ENCODE results near the gene CETP. TPM values are rescaled to one million over a fixed set of nuclear protein-coding genes. Genes with fewer than 3 reads are reported as not detected.

The CETP gene
- total and polyA plus RNA-seq, 12 donors = 1.2 to 7.9 (median 2.8) TPM

GRCh38 chr16:57019746-57020145, 58.0 kb downstream of the CETP start:
- no peaks in the 10 kb centered on the region for H3K4me1 ChIP-seq (replicated peaks in 1 of 2)
- 42 to 89% (median 88%) methylated on average over 2 of the region's 2 CpGs for WGBS, 4 donors
- peaks cover 0 to 14% of the 10 kb centered on the region in 2 donors for H3K36me3 ChIP-seq (replicated peaks in 1 of 2)
- intact Hi-C loops (cut with DNase I) = no loop called here
- no peaks in the 10 kb centered on the region for H3K9me3 ChIP-seq (replicated peaks in 1 of 3)
- no peak overlapping the region for H3K4me3 ChIP-seq
- no peaks in the 10 kb centered on the region for H3K27me3 ChIP-seq
- H3K27ac ChIP-seq = no peak overlapping the region
- no peak for DNase-seq
- no peak for TF ChIP-seq CTCF (IDR thresholded peaks at IDR 0.05)
- TF ChIP-seq POLR2A (IDR thresholded peaks at IDR 0.05) = no peak

- TF ChIP-seq POLR2A (IDR thresholded peaks at IDR 0.05) (no peak), CTCF (IDR thresholded peaks at IDR 0.05) (no peak)
- Histone ChIP-seq H3K36me3 (replicated peaks in 1 of 2) (peaks cover 0 to 14% of the 10 kb centered on the region in 2 donors), H3K4me1 (replicated peaks in 1 of 2) (no peaks in the 10 kb centered on the region), H3K9me3 (replicated peaks in 1 of 3) (no peaks in the 10 kb centered on the region), H3K4me3 (no peak overlapping the region), H3K27me3 (no peaks in the 10 kb centered on the region), H3K27ac (no peak overlapping the region)
- DNase-seq = no peak
- intact Hi-C loops (cut with DNase I) = no loop called here
- 89 to 91% (median 91%) methylated on average over 7 to 8 of the region's 8 CpGs for WGBS, 4 donors
These were observed 58.9 kb downstream of the CETP start for GRCh38 chr16:57020651-57021050.

- intact Hi-C loops (cut with DNase I) = no loop called here
- no peaks in the 10 kb centered on the region for H3K4me1 ChIP-seq (replicated peaks in 1 of 2)
These were observed 60.0 kb downstream of the CETP start for GRCh38 chr16:57021757-57022156.

GRCh38 chr16:57022445-57022844, 60.7 kb downstream of the CETP start:
- H3K9me3 ChIP-seq (replicated peaks in 1 of 3) = no peaks in the 10 kb centered on the region
- no peak overlapping the region for H3K27ac ChIP-seq
- peaks cover 0 to 14% of the 10 kb centered on the region in 2 donors for H3K36me3 ChIP-seq (replicated peaks in 1 of 2)
- intact Hi-C loops (cut with DNase I) = no loop called here
- DNase-seq = no peak
- H3K4me1 ChIP-seq (replicated peaks in 1 of 2) = no peaks in the 10 kb centered on the region
- TF ChIP-seq CTCF (IDR thresholded peaks at IDR 0.05) (no peak), POLR2A (IDR thresholded peaks at IDR 0.05) (no peak)
- H3K4me3 ChIP-seq = no peak overlapping the region
- WGBS, 4 donors = 90 to 96% (median 92%) methylated on average over 7 of the region's 7 CpGs
- H3K27me3 ChIP-seq = no peaks in the 10 kb centered on the region

More at GRCh38 chr16:57021757-57022156, 60.0 kb downstream of the CETP start:
- peaks cover 0 to 14% of the 10 kb centered on the region in 2 donors for H3K36me3 ChIP-seq (replicated peaks in 1 of 2)
- no peak for TF ChIP-seq POLR2A (IDR thresholded peaks at IDR 0.05)
- no peak for TF ChIP-seq CTCF (IDR thresholded peaks at IDR 0.05)
- no peak overlapping the region for H3K4me3 ChIP-seq
- WGBS, 4 donors = 95 to 98% (median 96%) methylated on average over 6 of the region's 6 CpGs
- H3K27ac ChIP-seq = no peak overlapping the region
- no peaks in the 10 kb centered on the region for H3K9me3 ChIP-seq (replicated peaks in 1 of 3)
- H3K27me3 ChIP-seq = no peaks in the 10 kb centered on the region
- DNase-seq = no peak

Measured in adrenal gland (tissue), 12 donors.